HEK293 (cell line): ENCODE measurements around the gene CDYL2.

Experiments used
- CTCF ChIA-PET: fragments of 350-600 bp; formaldehyde crosslinking; extraction: SDS; loops from one replicate; lab custom pipeline; 2021; ENCODE audit warnings: antibody characterized with exemption; lab: Yijun Ruan, JAX
- POLR2A ChIA-PET: fragments of 300-600 bp; formaldehyde crosslinking; extraction: SDS; loops from one replicate; lab custom pipeline; 2020; ENCODE audit warnings: antibody characterized with exemption, inconsistent platforms; lab: Yijun Ruan, JAX
- H3K27ac ChIP-seq: fragments of 200-500 bp; sonication (Bioruptor generic); 2 replicates; pipeline ENCODE4 v1.5.1; 2014; ENCODE audit warnings: low read depth, low read length, control low read depth, inconsistent platforms; ENCODE audit errors: extremely low read depth
- H3K36me3 ChIP-seq, 2 experiments: fragments of 200-500 bp in 1 of 2; sonication (Bioruptor generic) in 1 of 2; 1 replicate in 1 of 2; 2 replicates in 1 of 2; pipeline ENCODE4 v1.5.1; 2014 to 2017; ENCODE audit warnings: inconsistent platforms in 2 of 2, low read length in 2 of 2; ENCODE audit not compliant: control insufficient read depth in 2 of 2, insufficient read depth in 1 of 2
- H3K4me1 ChIP-seq: fragments of 200-500 bp; sonication (Bioruptor generic); 2 replicates; pipeline ENCODE4 v1.5.1; 2014; ENCODE audit warnings: mild to moderate bottlenecking, low read length, inconsistent platforms; ENCODE audit not compliant: control insufficient read depth, insufficient read depth
- H3K4me3 ChIP-seq: 2 replicates; pipeline ENCODE4 v1.5.1; 2011; ENCODE audit warnings: low read depth, mild to moderate bottlenecking, control low read depth, low read length, moderate library complexity
- H3K9me3 ChIP-seq: fragments of 200-500 bp; sonication (Bioruptor generic); 2 replicates; pipeline ENCODE4 v1.5.1; 2014; ENCODE audit warnings: low read depth, low read length, inconsistent platforms; ENCODE audit not compliant: control insufficient read depth, insufficient read depth
- EGR2 ChIP-seq: fragments of 450-650 bp; formaldehyde crosslinking; IDR thresholded peaks from 2 replicates; pipeline ENCODE4 v1.5.1; 2016; ENCODE audit warnings: low read depth, missing biosample characterization, missing genetic modification characterization
- KLF16 ChIP-seq: fragments of 450-650 bp; formaldehyde crosslinking; IDR thresholded peaks from 2 replicates; pipeline ENCODE4 v1.5.1; 2017; ENCODE audit warnings: missing biosample characterization, missing genetic modification characterization
- KLF17 ChIP-seq: fragments of 450-650 bp; formaldehyde crosslinking; IDR thresholded peaks from 2 replicates; pipeline ENCODE4 v1.5.1; 2016; ENCODE audit warnings: missing biosample characterization, missing genetic modification characterization
- KLF8 ChIP-seq: fragments of 450-650 bp; formaldehyde crosslinking; IDR thresholded peaks from 2 replicates; pipeline ENCODE4 v1.5.1; 2016; ENCODE audit warnings: missing biosample characterization, missing genetic modification characterization
- REST ChIP-seq: fragments of 450-650 bp; formaldehyde crosslinking; IDR thresholded peaks from 2 replicates; pipeline ENCODE4 v1.5.1; 2016; ENCODE audit warnings: missing biosample characterization, missing genetic modification characterization
- SP3 ChIP-seq: fragments of 450-650 bp; formaldehyde crosslinking; IDR thresholded peaks from 2 replicates; pipeline ENCODE4 v1.5.1; 2016; ENCODE audit warnings: missing biosample characterization, missing genetic modification characterization
- YY1 ChIP-seq: fragments of 450-650 bp; formaldehyde crosslinking; IDR thresholded peaks from 2 replicates; pipeline ENCODE4 v1.5.1; 2018; ENCODE audit warnings: missing biosample characterization, missing genetic modification characterization
- ZBTB10 ChIP-seq: fragments of 450-650 bp; formaldehyde crosslinking; IDR thresholded peaks from 2 replicates; pipeline ENCODE4 v1.5.1; 2016; ENCODE audit warnings: missing biosample characterization, missing genetic modification characterization
- ZBTB8A ChIP-seq: fragments of 450-650 bp; formaldehyde crosslinking; IDR thresholded peaks from 2 replicates; pipeline ENCODE4 v1.5.1; 2016; ENCODE audit warnings: missing biosample characterization, missing genetic modification characterization
- ZFP41 ChIP-seq: fragments of 450-650 bp; formaldehyde crosslinking; IDR thresholded peaks from 2 replicates; pipeline ENCODE4 v1.5.1; 2016; ENCODE audit warnings: missing biosample characterization, missing genetic modification characterization, borderline replicate concordance
- ZNF114 ChIP-seq: fragments of 450-650 bp; formaldehyde crosslinking; IDR thresholded peaks from 2 replicates; pipeline ENCODE4 v1.5.0; 2017; ENCODE audit warnings: missing biosample characterization, missing genetic modification characterization
- ZNF214 ChIP-seq: fragments of 450-650 bp; formaldehyde crosslinking; IDR thresholded peaks from 2 replicates; pipeline ENCODE4 v1.5.1; 2017; ENCODE audit warnings: missing biosample characterization, mild to moderate bottlenecking, missing genetic modification characterization, borderline replicate concordance
- ZNF223 ChIP-seq: fragments of 450-650 bp; formaldehyde crosslinking; IDR thresholded peaks from 2 replicates; pipeline ENCODE4 v1.5.1; 2016; ENCODE audit warnings: missing biosample characterization, missing genetic modification characterization
- ZNF292 ChIP-seq: fragments of 450-650 bp; formaldehyde crosslinking; IDR thresholded peaks from 2 replicates; pipeline ENCODE4 v1.5.1; 2016; ENCODE audit warnings: low read depth, missing biosample characterization, missing genetic modification characterization, borderline replicate concordance
- ZNF433 ChIP-seq: fragments of 450-650 bp; formaldehyde crosslinking; IDR thresholded peaks from 2 replicates; pipeline ENCODE4 v1.5.1; 2016; ENCODE audit warnings: missing biosample characterization, missing genetic modification characterization, low read depth
- ZNF488 ChIP-seq: fragments of 450-650 bp; formaldehyde crosslinking; IDR thresholded peaks from 2 replicates; pipeline ENCODE4 v1.5.1; 2016; ENCODE audit warnings: missing biosample characterization, missing genetic modification characterization
- ZNF510 ChIP-seq: fragments of 450-650 bp; formaldehyde crosslinking; IDR thresholded peaks from 2 replicates; pipeline ENCODE4 v1.5.1; 2018; ENCODE audit warnings: mild to moderate bottlenecking, missing genetic modification characterization, missing biosample characterization; ENCODE audit not compliant: insufficient replicate concordance
- ZNF513 ChIP-seq: fragments of 450-650 bp; IDR thresholded peaks from 2 replicates; pipeline ENCODE4 v1.5.1; 2018; ENCODE audit warnings: missing biosample characterization, missing genetic modification characterization
- ZNF548 ChIP-seq: fragments of 450-650 bp; formaldehyde crosslinking; IDR thresholded peaks from 2 replicates; pipeline ENCODE4 v1.5.1; 2016; ENCODE audit warnings: missing biosample characterization, missing genetic modification characterization
- ZNF558 ChIP-seq: fragments of 450-650 bp; formaldehyde crosslinking; IDR thresholded peaks from 2 replicates; pipeline ENCODE4 v1.5.1; 2016; ENCODE audit warnings: missing biosample characterization, missing genetic modification characterization
- ZNF600 ChIP-seq: fragments of 450-650 bp; formaldehyde crosslinking; IDR thresholded peaks from 2 replicates; pipeline ENCODE4 v1.5.1; 2016; ENCODE audit warnings: missing biosample characterization, missing genetic modification characterization
- ZNF624 ChIP-seq: fragments of 450-650 bp; formaldehyde crosslinking; IDR thresholded peaks from 2 replicates; pipeline ENCODE4 v1.5.1; 2017; ENCODE audit warnings: missing biosample characterization, missing genetic modification characterization
- ZNF629 ChIP-seq: fragments of 450-650 bp; formaldehyde crosslinking; IDR thresholded peaks from 2 replicates; pipeline ENCODE4 v1.5.1; 2017; ENCODE audit warnings: missing biosample characterization, missing genetic modification characterization
- ZNF658 ChIP-seq: fragments of 450-650 bp; formaldehyde crosslinking; IDR thresholded peaks from 2 replicates; pipeline ENCODE4; 2016; ENCODE audit warnings: missing biosample characterization, missing genetic modification characterization
- ZNF830 ChIP-seq: fragments of 450-650 bp; IDR thresholded peaks from 2 replicates; pipeline ENCODE4 v1.5.0; 2018; ENCODE audit warnings: missing biosample characterization, missing genetic modification characterization, low read depth, mild to moderate bottlenecking, moderate library complexity
- ZSCAN30 ChIP-seq: fragments of 450-650 bp; IDR thresholded peaks from 2 replicates; pipeline ENCODE4 v1.5.1; 2018; ENCODE audit warnings: missing biosample characterization, mild to moderate bottlenecking, missing genetic modification characterization, moderate library complexity
- ZXDB ChIP-seq: fragments of 450-650 bp; formaldehyde crosslinking; IDR thresholded peaks from 2 replicates; pipeline ENCODE4 v1.5.1; 2016; ENCODE audit warnings: missing biosample characterization, missing genetic modification characterization

Gene CDYL2

GRCh38 chr16:80746231-80746630 lies 58.2 kb downstream of the CDYL2 start:
- ChIA-PET POLR2A (no interaction called here), CTCF (interaction anchor here (1.7 kb wide), 1 partner anchor 219 kb away, joined by 4 read pairs; no protein-coding TSS in a partner anchor)
- Histone ChIP-seq H3K4me1 (0 out of 2 replicates have a peak, but pooled peaks cover 2% of the 10 kb centered on the region), H3K36me3 (no peaks in the 10 kb centered on the region), H3K27ac (no peak overlapping the region), H3K9me3 (no peaks in the 10 kb centered on the region)
- TF ChIP-seq ZSCAN30 (tag by site-specific recombination) (no peak), ZNF292 (tag by site-specific recombination) (no peak), EGR2 (tag by site-specific recombination) (no peak), ZXDB (tag by site-specific recombination) (no peak), ZNF433 (tag by site-specific recombination) (no peak), YY1 (no peak), SP3 (no peak), ZNF600 (tag by site-specific recombination) (no peak), ZFP41 (tag by site-specific recombination) (no peak), ZNF513 (no peak), ZNF214 (tag by site-specific recombination) (no peak), ZNF558 (no peak), ZNF223 (tag by site-specific recombination) (no peak), ZBTB10 (tag by site-specific recombination) (no peak), KLF8 (tag by site-specific recombination) (no peak), REST (tag by site-specific recombination) (no peak), ZNF658 (tag by site-specific recombination) (no peak), ZNF510 (tag by site-specific recombination) (no peak), ZNF629 (tag by site-specific recombination) (no peak)
- TF ChIP-seq, all 188 proteins: peak for 0
- no peak overlapping the region for H3K4me3 ChIP-seq

GRCh38 chr16:80744856-80745255 lies 59.5 kb downstream of the CDYL2 start:
- Histone ChIP-seq H3K4me3 (no peak overlapping the region), H3K36me3 (no peaks in the 10 kb centered on the region), H3K9me3 (no peaks in the 10 kb centered on the region), H3K4me1 (no peaks in the 10 kb centered on the region), H3K27ac (no peak overlapping the region)
- POLR2A ChIA-PET = no interaction called here
- CTCF ChIA-PET = interaction anchor here (0.6 to 1.6 kb wide), 2 partner anchors 18 to 218 kb away, joined by 3 to 4 read pairs; no protein-coding TSS in a partner anchor
- TF ChIP-seq KLF17 (tag by site-specific recombination) (no peak), KLF16 (tag by site-specific recombination) (no peak), ZNF488 (no peak), ZNF114 (no peak), ZNF830 (tag by site-specific recombination) (no peak), ZNF624 (tag by site-specific recombination) (no peak), ZBTB8A (tag by site-specific recombination) (no peak), ZNF548 (tag by site-specific recombination) (no peak)
